IMR-90 (cell line): ENCODE data around the gene ZNF584. TPM values are rescaled to one million over a fixed set of nuclear protein-coding genes. Genes with fewer than 3 reads are reported as not detected.

Experiments
- ATAC-seq: fragments of 200-7000 bp; cut with Tn5 transposase; 2 replicates; pipeline ENCODE4 v1.9.1; 2020; ENCODE audit warnings: low read depth, mild to moderate bottlenecking, moderate library complexity
- BruUV-seq: library from RNA; stranded (reverse); fragments of 400-500 nt; replicated peaks from 2 replicates; lab custom pipeline; 2021; lab: Mats Ljungman, UMichigan
- CTCF ChIA-PET: fragments of 300-600 bp; formaldehyde crosslinking; extraction: SDS; loops from one replicate; lab custom pipeline; 2021; ENCODE audit warnings: antibody characterized with exemption; lab: Yijun Ruan, JAX
- POLR2A ChIA-PET: fragments of 300-600 bp; sonication (Branson Sonifier 250); formaldehyde crosslinking; loops from one replicate; lab custom pipeline; 2022; ENCODE audit warnings: antibody characterized with exemption; ENCODE audit not compliant: unreplicated experiment; lab: Charles Lee
- DNase-seq: peaks from one replicate; pipeline ENCODE4 v3.0.0; 2013
- H2AFZ ChIP-seq: replicated peaks from 2 replicates; pipeline ENCODE3; 2013; ENCODE audit warnings: low read length, mild to moderate bottlenecking; ENCODE audit not compliant: poor library complexity
- H2AK5ac ChIP-seq: 2 replicates; pipeline ENCODE4 v1.6.1; 2013; ENCODE audit warnings: low read depth, low read length, inconsistent platforms
- H2AK9ac ChIP-seq: replicated peaks from 2 replicates; pipeline ENCODE3; 2013; ENCODE audit warnings: mild to moderate bottlenecking, low read depth, low read length, moderate library complexity; ENCODE audit not compliant: poor library complexity
- H2BK120ac ChIP-seq: 2 replicates; pipeline ENCODE4 v1.6.1; 2013; ENCODE audit warnings: low read depth, low read length, inconsistent platforms
- H2BK15ac ChIP-seq: 3 replicates; pipeline ENCODE4 v1.6.1; 2013; ENCODE audit warnings: low read depth, low read length, inconsistent platforms
- H2BK20ac ChIP-seq: 2 replicates; pipeline ENCODE4 v1.6.1; 2013; ENCODE audit warnings: low read depth, mild to moderate bottlenecking, inconsistent platforms, low read length, moderate library complexity
- H2BK5ac ChIP-seq: 2 replicates; pipeline ENCODE4 v1.6.1; 2013; ENCODE audit warnings: mild to moderate bottlenecking, low read depth, low read length, inconsistent platforms; ENCODE audit not compliant: poor library complexity, severe bottlenecking
- H3K14ac ChIP-seq: replicated peaks from 2 replicates; pipeline ENCODE4 v1.6.1; 2013; ENCODE audit warnings: low read depth, low read length, inconsistent platforms
- H3K18ac ChIP-seq: 2 replicates; pipeline ENCODE4 v1.6.1; 2013; ENCODE audit warnings: low read depth, low read length, control low read depth
- H3K23ac ChIP-seq: 2 replicates; pipeline ENCODE4 v1.6.1; 2013; ENCODE audit warnings: low read depth, low read length, inconsistent platforms
- H3K27ac ChIP-seq: 2 replicates; pipeline ENCODE4 v1.5.1; 2013; ENCODE audit warnings: mild to moderate bottlenecking, control low read depth, low read length; ENCODE audit not compliant: insufficient read depth
- H3K27me3 ChIP-seq: 2 replicates; pipeline ENCODE4 v1.6.1; 2013; ENCODE audit warnings: low read length; ENCODE audit not compliant: control insufficient read depth, insufficient read depth
- H3K36me3 ChIP-seq: 2 replicates; pipeline ENCODE4 v1.6.1; 2013; ENCODE audit warnings: low read length, mixed read lengths; ENCODE audit not compliant: control insufficient read depth, insufficient read depth
- H3K4ac ChIP-seq: 2 replicates; pipeline ENCODE4 v1.6.1; 2013; ENCODE audit warnings: low read depth, low read length, inconsistent platforms
- H3K4me1 ChIP-seq: 2 replicates; pipeline ENCODE4 v1.6.1; 2013; ENCODE audit warnings: low read length, mixed read lengths; ENCODE audit not compliant: control insufficient read depth, insufficient read depth
- H3K4me2 ChIP-seq: 2 replicates; pipeline ENCODE4 v1.6.1; 2013; ENCODE audit warnings: low read depth, mild to moderate bottlenecking, control low read depth, low read length, moderate library complexity
- H3K4me3 ChIP-seq: 2 replicates; pipeline ENCODE4 v1.5.1; 2013; ENCODE audit warnings: low read depth, mild to moderate bottlenecking, control low read depth, low read length, moderate library complexity; ENCODE audit not compliant: insufficient read depth
- H3K56ac ChIP-seq: 2 replicates; pipeline ENCODE4 v1.6.1; 2013; ENCODE audit warnings: low read length, inconsistent platforms; ENCODE audit not compliant: insufficient read depth; ENCODE audit errors: extremely low read depth
- H3K79me1 ChIP-seq, 2 experiments: 2 replicates each; pipeline ENCODE4 v1.6.1; 2013; ENCODE audit warnings: low read length in 2 of 2, inconsistent platforms in 1 of 2, low read depth in 1 of 2
- H3K9ac ChIP-seq: 2 replicates; pipeline ENCODE4 v1.6.1; 2013; ENCODE audit warnings: low read depth, low read length, control low read depth
- H3K9me1 ChIP-seq: 2 replicates; pipeline ENCODE4 v1.6.1; 2013; ENCODE audit warnings: low read length, inconsistent platforms; ENCODE audit not compliant: insufficient read depth
- H3K9me3 ChIP-seq: 2 replicates; pipeline ENCODE4 v1.6.1; 2013; ENCODE audit warnings: low read length; ENCODE audit not compliant: control insufficient read depth, insufficient read depth
- H4K20me1 ChIP-seq: 2 replicates; pipeline ENCODE4 v1.6.1; 2013; ENCODE audit warnings: low read length, inconsistent platforms; ENCODE audit not compliant: insufficient read depth
- H4K5ac ChIP-seq: 2 replicates; pipeline ENCODE4 v1.6.1; 2013; ENCODE audit warnings: mild to moderate bottlenecking, low read depth, low read length, control low read depth
- H4K8ac ChIP-seq, 2 experiments: 2 replicates each; pipeline ENCODE4 v1.6.1; 2013; ENCODE audit warnings: low read depth in 2 of 2, low read length in 2 of 2, control low read depth in 1 of 2, inconsistent platforms in 1 of 2
- H4K91ac ChIP-seq: 2 replicates; pipeline ENCODE4 v1.6.1; 2013; ENCODE audit warnings: low read depth, low read length, inconsistent platforms; ENCODE audit not compliant: insufficient read depth
- BHLHE40 ChIP-seq: fragments of 150-350 bp; IDR thresholded peaks from 2 replicates; pipeline ENCODE4 v1.6.1; 2016; ENCODE audit warnings: mild to moderate bottlenecking, low read depth, low read length
- CEBPB ChIP-seq: IDR thresholded peaks from 2 replicates; pipeline ENCODE4 v1.6.1; 2012; ENCODE audit warnings: low read depth, low read length, improper control_type of control experiment
- CHD1 ChIP-seq: IDR thresholded peaks from 2 replicates; pipeline ENCODE4 v1.6.1; 2012; ENCODE audit warnings: low read depth, low read length, improper control_type of control experiment
- MAZ ChIP-seq: IDR thresholded peaks from 2 replicates; pipeline ENCODE4 v1.6.1; 2012; ENCODE audit warnings: low read depth, mild to moderate bottlenecking, low read length, improper control_type of control experiment, moderate library complexity, borderline replicate concordance
- MXI1 ChIP-seq: IDR thresholded peaks from 2 replicates; pipeline ENCODE4 v1.6.1; 2012; ENCODE audit warnings: low read depth, mild to moderate bottlenecking, low read length, moderate library complexity, borderline replicate concordance
- NFE2L2 ChIP-seq: fragments of 150-350 bp; IDR thresholded peaks from 2 replicates; pipeline ENCODE4 v1.6.1; 2016; ENCODE audit warnings: low read depth, mild to moderate bottlenecking, low read length
- POLR2A ChIP-seq: IDR thresholded peaks from 2 replicates; pipeline ENCODE4 v1.6.1; 2012; ENCODE audit warnings: mild to moderate bottlenecking, low read depth, low read length
- RAD21 ChIP-seq: IDR thresholded peaks from 2 replicates; pipeline ENCODE4 v1.6.1; 2012; ENCODE audit warnings: low read length, improper control_type of control experiment
- SMC3 ChIP-seq: fragments of 150-350 bp; IDR thresholded peaks from 2 replicates; pipeline ENCODE4 v1.6.1; 2016; ENCODE audit warnings: low read depth, mild to moderate bottlenecking, antibody characterized with exemption, low read length, moderate library complexity
- USF2 ChIP-seq: fragments of 150-350 bp; IDR thresholded peaks from 2 replicates; pipeline ENCODE4 v1.6.1; 2017; ENCODE audit warnings: mild to moderate bottlenecking, antibody characterized with exemption, low read length, low read depth
- WGBS, 2 experiments: methylation state at CpG; one replicate each; pipeline versions ENCODE4 v1.1.5 to v1.1.7; 2013; ENCODE audit warnings: missing lambda C conversion rate in 2 of 2; ENCODE audit not compliant: insufficient read length in 1 of 2; ENCODE audit errors: extremely low coverage in 2 of 2; 5-methylcytosine and 5-hydroxymethylcytosine counted together
- dilution Hi-C: fragments of 300-500 bp; cut with HindIII; formaldehyde crosslinking; loops from one replicate; pipeline ENCODE4 v1.14.3; 2018; ENCODE audit warnings: low sequenced_read_pairs; ENCODE audit not compliant: unreplicated experiment
- in situ Hi-C: fragments of 300-500 bp; cut with MboI; formaldehyde crosslinking; loops from 3 replicates; pipeline ENCODE4 v1.14.3; 2019; ENCODE audit warnings: low sequenced_read_pairs, inconsistent platforms, mixed read lengths
- intact Hi-C: fragments of 100-400 bp; cut with micrococcal nuclease; formaldehyde crosslinking; loops from 2 replicates; pipeline ENCODE4 v1.10.0; 2022
- polyA plus RNA-seq, 3 experiments: library from polyadenylated mRNA; depleted of rRNA; stranded (reverse); fragments of >200 nt; gene quantifications; 2 replicates each; pipeline ENCODE4 v1.2.3, GENCODE V29; 2012; ENCODE audit warnings: low replicate concordance in 1 of 3
- total RNA-seq: library from RNA; depleted of rRNA; stranded (reverse); fragments of >200 nt; gene quantifications from 2 replicates; pipeline ENCODE4 v1.2.3, GENCODE V29; 2012
- TF ChIP-seq, protein P1 (sequence below): fragments of 150-350 bp; IDR thresholded peaks from 2 replicates; pipeline ENCODE4 v1.6.1; 2016; ENCODE audit warnings: low read depth, mild to moderate bottlenecking, low read length, moderate library complexity, borderline replicate concordance

Gene ZNF584
- total and polyA plus RNA-seq, 2 of the 4 experiments (the other 2 are of a cell fraction) = 11.6 to 15.4 TPM

- ChIA-PET POLR2A (no interaction called here), CTCF (no interaction called here)
- Histone ChIP-seq H3K4me1 (peaks cover 12% of the 10 kb centered on the region), H3K23ac (peak within 1 kb of the TSS; percentile 97), H2AK9ac (peak within 1 kb of the TSS; percentile 100), H3K9me1 (peaks cover 21% of the 10 kb centered on the region), H2BK15ac (no peak within 1 kb of the TSS), H2BK120ac (peak within 1 kb of the TSS; percentile 52), H4K91ac (peak within 1 kb of the TSS; percentile 92), H4K5ac (peak within 1 kb of the TSS; percentile 70), H3K18ac (peak within 1 kb of the TSS; percentile 38), H2BK5ac (peak within 1 kb of the TSS; percentile 87), H3K9me3 (no peaks in the 10 kb centered on the region), H3K4me2 (peak within 1 kb of the TSS; percentile 97), H3K4me3 (peak within 1 kb of the TSS; percentile 61), H3K56ac (peak within 1 kb of the TSS; percentile 92), H3K79me1 (peaks cover 15 to 55% of the 10 kb centered on the region in 2 experiments; a peak in 3 of 4 replicates), H3K9ac (peak within 1 kb of the TSS; percentile 93), H3K14ac (peak within 1 kb of the TSS; percentile 92), H4K8ac (peak within 1 kb of the TSS; percentile 93 to 96), H3K27ac (peak within 1 kb of the TSS; percentile 86), H3K27me3 (no peaks in the 10 kb centered on the region), H2BK20ac (no peak within 1 kb of the TSS), H3K36me3 (peaks cover 5% of the 10 kb centered on the region), H3K4ac (peak within 1 kb of the TSS; percentile 90), H2AFZ (peak within 1 kb of the TSS; percentile 96), H4K20me1 (peaks cover 32% of the 10 kb centered on the region), H2AK5ac (peak within 1 kb of the TSS; percentile 95)
- in situ Hi-C loops = no loop called here
- dilution Hi-C loops = no loop called here
- intact Hi-C loops = loop anchor here (1.0 kb wide), 1 partner anchor 113 kb away; no protein-coding TSS in a partner anchor
- BruUV-seq = no TSS peak
- ATAC-seq (peak; percentile 91), DNase-seq (peak; percentile 99)
- WGBS, 2 experiments = 0% methylated on average over 31 of the region's 64 CpGs; no CpG with 5 or more reads in 1 of the 2 experiments
- TF ChIP-seq MXI1 = peak; percentile 99
- no peak for TF ChIP-seq SMC3
- no peak for TF ChIP-seq RAD21
- peak; percentile 99 for TF ChIP-seq POLR2A
- TF ChIP-seq CHD1 = peak; percentile 73; the same call in 1 of the 2 replicates
- TF ChIP-seq, protein P1, sequence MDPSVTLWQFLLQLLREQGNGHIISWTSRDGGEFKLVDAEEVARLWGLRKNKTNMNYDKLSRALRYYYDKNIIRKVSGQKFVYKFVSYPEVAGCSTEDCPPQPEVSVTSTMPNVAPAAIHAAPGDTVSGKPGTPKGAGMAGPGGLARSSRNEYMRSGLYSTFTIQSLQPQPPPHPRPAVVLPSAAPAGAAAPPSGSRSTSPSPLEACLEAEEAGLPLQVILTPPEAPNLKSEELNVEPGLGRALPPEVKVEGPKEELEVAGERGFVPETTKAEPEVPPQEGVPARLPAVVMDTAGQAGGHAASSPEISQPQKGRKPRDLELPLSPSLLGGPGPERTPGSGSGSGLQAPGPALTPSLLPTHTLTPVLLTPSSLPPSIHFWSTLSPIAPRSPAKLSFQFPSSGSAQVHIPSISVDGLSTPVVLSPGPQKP = no peak
- TF ChIP-seq CEBPB = peak; percentile 88
- TF ChIP-seq USF2 = peak; percentile 81
- peak; percentile 83 for TF ChIP-seq BHLHE40
- TF ChIP-seq NFE2L2 = no peak
- peak; percentile 8; the same call in 1 of the 2 replicates for TF ChIP-seq MAZ
These were observed 21.7 kb upstream of the ZNF584 start, which contains the start of gene RPS5 for GRCh38 chr19:58386576-58387337. RPS5 (plus strand) TSS chr19:58387269; CDS start chr19:58388138, 869 bp downstream.
